SK-MEL-5 (cell line): ENCODE data around the gene TSPAN15. TPM values are rescaled to one million over a fixed set of nuclear protein-coding genes. Genes with fewer than 3 reads are reported as not detected.

ENCODE experiments used
- DNase-seq: peaks from one replicate; pipeline ENCODE4 v3.0.0-alpha.2; 2016; ENCODE audit warnings: low read depth, low spot score
- in situ Hi-C: cut with HindIII; loops from 2 replicates; pipeline ENCODE4 v1.10.0; 2016; ENCODE audit warnings: low sequenced_read_pairs, high pct_unique_total_duplicates, low pct_unique_long_range_greater_than_20kb
- total RNA-seq: library from RNA; depleted of rRNA; stranded (reverse); fragments of >200 nt; shearing (Covaris generic); gene quantifications from 2 replicates; pipeline ENCODE4 v1.2.3, GENCODE V29; 2014

The TSPAN15 gene
- total RNA-seq, 1 experiment from 2014 or later, result 3.7 TPM

DNA sequence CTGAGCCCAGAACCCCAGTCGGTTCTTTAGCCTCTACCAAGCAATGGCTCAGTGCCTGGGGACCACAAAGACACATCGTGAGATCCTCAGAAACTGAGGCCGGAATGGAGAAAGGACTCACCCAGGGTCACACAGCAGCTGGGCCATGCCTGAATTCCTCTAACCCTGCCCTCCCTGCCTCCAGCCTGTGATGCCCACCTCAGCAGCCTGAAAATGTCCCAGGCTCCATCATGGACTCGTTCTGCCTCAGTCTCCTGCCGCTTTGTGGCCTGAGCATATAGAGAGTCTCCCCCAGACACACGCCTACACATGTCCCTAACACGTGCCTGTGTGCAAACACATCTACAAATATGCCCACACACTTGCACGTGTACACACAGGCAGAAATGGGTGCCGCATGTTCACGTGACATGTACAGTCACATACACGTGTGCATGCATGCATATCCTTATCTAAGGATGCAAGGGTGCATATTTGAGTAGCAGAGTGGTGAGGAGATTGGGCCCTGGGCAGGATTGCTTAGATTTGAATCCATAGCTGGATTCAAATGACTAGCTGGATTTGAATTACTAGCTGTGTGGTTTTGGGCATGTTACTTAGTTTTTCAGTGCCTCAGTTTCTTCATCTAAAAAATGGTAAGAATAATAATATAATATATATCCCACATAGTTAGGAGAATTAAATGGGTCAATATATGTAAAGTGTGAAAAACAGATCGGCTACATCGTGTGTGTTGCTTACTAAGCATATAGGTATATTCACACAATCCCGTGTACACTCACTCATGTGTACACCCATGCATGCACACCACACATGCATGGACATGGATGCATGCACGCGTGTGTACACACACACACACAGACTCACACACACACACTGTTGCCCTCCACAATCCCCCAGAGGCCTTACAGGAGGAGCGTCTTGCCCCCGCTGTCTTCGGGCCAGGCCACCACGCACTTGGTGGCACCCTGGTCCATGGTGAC is 36.9 kb upstream of the TSPAN15 start:
- in situ Hi-C loops, result no loop called here
- no peak for DNase-seq

GRCh38 chr10:69415049-69415448 is 36.2 kb upstream of the TSPAN15 start:
- in situ Hi-C loops, result no loop called here
- no peak for DNase-seq

GRCh38 chr10:69415951-69416350 is 35.3 kb upstream of the TSPAN15 start:
- in situ Hi-C loops, result no loop called here
- no peak for DNase-seq

DNA sequence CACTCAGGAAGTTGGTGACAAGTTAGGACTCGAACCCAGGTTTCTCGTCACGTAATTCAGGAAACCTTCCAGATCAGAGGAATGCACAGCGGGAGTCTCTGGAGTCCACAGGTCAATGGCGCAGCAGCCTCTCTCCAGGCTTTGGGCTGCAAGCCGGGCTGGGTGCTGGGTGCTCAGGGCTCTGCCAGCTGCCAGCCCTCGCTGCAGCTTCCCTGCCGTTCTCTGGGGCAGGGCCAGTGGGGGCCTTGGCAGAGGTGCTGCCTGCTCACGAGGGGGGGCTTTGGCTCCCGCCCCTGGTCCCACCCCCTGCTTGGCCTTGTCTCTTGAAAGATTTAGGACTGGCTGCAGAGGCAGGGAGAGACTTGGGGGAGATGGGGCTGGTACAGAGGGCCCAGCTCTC is 34.6 kb upstream of the TSPAN15 start, which contains the start of gene TACR2:
TSS of gene TACR2 (minus strand) at position 224 of the 400 bp plus-strand sequence. CDS start 595 bp downstream, outside the sequence.
- in situ Hi-C loops, result no loop called here
- DNase-seq, result no peak

DNA sequence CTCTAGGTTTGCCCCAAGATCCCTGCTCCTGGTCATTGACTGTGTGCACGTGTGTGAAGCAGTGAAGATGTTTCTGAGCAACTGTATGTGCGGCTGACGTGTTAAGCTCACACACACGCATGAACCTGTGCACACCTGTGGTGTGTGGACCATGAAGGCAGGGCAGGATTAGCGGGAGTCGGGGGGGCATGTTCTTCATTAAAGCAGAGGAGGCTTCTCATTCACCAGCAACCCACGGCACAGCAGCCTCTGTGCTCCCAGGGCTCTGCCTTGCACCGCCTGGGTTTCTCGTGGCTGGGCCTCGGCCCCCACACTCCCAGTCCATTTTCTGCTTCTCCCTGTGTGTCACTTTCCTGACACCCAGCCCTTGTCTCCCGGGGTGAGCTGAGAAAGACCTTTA is 33.7 kb upstream of the TSPAN15 start:
- in situ Hi-C loops, result no loop called here

DNA sequence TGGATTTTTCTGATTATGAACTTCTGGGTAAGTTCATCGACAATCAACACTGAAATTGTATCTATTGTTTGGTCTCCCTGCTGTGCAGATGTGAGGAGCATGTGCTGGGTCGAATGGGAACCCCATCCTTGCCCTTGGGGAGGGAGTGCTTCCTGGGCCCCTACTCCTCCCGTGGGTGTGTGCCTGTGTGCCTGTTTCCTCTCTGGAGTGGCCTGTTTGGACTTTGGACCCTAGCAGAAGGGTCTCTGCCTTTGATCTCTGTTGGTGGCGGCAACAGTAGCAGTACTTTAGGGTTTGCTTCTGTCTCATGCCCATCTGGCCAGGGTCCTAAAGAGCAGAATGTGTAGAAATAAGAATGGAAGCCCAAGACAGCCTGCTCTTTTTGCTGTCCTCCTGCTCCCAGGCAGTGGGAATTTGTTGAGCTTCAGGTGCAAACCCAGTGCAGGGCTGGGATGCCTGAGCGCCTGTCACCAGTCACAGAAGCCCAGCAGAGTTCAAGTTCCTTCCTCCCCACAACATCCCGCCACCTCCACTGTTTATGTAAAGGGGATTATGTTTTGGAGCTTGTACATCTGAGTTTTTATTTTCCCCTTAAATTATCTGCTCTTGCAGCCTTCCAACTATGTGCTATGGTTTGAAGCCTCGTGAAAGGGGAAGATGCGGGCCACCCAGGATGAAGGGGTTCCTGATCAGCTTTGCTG is 33.1 kb upstream of the TSPAN15 start:
- in situ Hi-C loops, result no loop called here
- no peak for DNase-seq

More for the DNA sequence above, 33.7 kb upstream of the TSPAN15 start:
- no peak for DNase-seq

DNA sequence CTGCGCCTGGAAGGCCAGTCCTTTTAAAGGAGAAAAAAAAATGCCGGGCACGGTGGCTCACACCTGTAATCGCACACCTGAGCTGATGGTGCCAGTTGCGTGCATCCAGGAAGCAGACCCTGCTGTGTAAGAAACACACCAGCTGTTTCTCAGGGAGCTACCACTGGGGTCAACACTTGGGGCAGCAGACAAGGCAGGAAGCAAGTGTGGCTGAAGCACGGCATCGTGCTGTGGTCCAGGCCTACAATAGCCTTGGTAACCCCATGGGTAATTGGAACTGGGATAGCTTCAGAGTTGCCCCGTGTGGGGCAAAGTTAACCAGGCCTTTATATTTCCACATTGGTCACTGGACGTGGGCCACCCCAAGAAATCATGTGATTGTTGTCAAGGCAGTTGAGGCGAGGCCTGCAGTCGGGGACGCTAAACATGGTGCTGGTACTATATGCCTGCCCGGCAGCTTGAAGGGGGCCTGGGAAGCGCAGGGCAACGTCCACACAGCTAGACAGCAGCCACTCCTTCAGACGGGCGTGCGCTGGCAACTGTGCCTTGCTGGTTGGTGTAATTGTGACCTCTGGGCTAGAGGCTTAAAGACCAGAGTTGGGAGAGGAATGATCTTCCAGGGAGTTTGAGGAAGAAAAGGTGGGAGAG is 32.0 kb upstream of the TSPAN15 start:
- no peak for DNase-seq
- in situ Hi-C loops, result no loop called here

DNA sequence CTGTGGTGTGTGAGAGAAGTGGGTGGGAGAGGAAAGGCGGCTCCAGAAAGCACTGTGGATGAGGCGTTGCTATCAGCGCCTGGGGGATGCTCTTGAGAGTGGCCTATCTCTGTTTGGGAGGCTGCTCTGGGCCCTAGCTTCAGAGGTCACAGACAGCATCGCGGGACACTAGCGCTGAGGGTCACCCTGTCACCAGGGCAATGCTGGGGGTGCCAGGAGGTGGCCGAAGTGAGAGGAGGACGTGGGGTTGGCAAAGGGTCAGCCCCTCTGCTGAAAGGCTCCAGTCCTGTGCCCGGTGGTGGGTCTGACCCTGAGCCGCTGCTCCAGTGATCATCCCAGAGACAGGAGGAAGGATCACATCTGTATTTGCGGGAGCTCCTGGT is 31.5 kb upstream of the TSPAN15 start:
- no peak for DNase-seq
- in situ Hi-C loops, result no loop called here

- DNase-seq, result no peak
- in situ Hi-C loops, result no loop called here
Measured at GRCh38 chr10:69421611-69422308, 29.5 kb upstream of the TSPAN15 start.

- in situ Hi-C loops, result no loop called here
- no peak for DNase-seq
Measured at GRCh38 chr10:69422676-69423075, 28.6 kb upstream of the TSPAN15 start.

GRCh38 chr10:69425041-69425440 is 26.2 kb upstream of the TSPAN15 start:
- no peak for DNase-seq
- in situ Hi-C loops, result no loop called here

DNA sequence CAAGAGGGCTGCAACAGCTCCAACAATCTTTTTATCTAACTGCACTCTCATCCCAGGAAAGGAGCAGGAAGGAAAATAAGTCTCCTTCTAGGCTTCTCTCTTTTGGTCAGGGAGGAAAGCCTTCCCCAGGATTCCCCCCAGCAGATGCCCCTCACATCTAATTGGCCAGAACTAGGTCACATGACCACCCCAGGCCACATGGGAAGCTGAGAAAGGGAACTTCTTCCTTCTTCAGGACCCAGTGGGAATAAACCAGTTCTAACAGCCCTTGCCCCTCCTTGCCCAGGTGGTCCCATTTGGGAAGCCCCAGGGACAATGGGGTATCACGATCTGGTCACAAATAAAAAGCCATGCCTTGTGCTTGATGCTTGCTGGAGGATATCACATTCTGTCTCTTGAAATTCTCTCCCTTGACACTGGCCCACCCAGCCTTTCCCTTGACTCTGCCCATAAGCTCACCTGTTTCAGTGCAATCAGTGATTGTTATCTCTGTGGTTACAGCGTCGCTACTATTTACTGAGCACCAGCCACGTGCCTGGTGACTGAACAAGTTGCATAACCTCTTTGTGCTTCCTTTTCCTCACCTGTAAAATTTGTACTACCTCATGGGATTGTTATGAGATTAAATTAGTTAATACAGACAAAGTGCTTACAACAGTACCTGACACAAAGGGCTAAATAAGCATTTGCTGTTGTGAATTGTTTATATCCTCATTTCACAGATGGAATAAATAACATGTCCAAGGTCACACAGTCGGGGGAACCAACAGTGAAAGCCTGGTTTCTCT is 25.6 kb upstream of the TSPAN15 start:
- no peak for DNase-seq
- in situ Hi-C loops, result no loop called here

DNA sequence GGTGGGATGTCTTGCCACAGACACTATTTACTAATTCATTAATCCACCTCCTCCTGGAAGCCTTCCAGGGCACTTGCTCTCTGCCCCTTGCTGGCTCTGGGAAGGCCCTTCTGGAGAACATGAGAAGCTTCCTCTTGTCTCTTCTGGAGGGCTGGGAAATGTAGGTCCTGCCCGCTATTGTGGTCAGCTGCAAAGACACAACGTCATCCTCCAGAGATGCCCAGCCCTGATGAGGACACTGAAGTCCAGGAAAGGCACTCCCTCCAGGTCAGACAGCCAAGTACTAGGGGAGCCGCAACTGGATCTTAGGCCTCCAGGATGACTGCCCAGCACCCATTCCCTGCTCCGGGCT is 24.9 kb upstream of the TSPAN15 start:
- in situ Hi-C loops, result no loop called here
- DNase-seq, result no peak

- in situ Hi-C loops, result no loop called here
Measured at GRCh38 chr10:69428165-69428564, 23.1 kb upstream of the TSPAN15 start.

GRCh38 chr10:69434169-69434568 is 17.1 kb upstream of the TSPAN15 start:
- in situ Hi-C loops, result no loop called here
- no peak for DNase-seq

More at GRCh38 chr10:69428165-69428564, 23.1 kb upstream of the TSPAN15 start:
- no peak for DNase-seq

- in situ Hi-C loops, result no loop called here
- no peak for DNase-seq
Measured at GRCh38 chr10:69434926-69435325, 16.3 kb upstream of the TSPAN15 start.

DNA sequence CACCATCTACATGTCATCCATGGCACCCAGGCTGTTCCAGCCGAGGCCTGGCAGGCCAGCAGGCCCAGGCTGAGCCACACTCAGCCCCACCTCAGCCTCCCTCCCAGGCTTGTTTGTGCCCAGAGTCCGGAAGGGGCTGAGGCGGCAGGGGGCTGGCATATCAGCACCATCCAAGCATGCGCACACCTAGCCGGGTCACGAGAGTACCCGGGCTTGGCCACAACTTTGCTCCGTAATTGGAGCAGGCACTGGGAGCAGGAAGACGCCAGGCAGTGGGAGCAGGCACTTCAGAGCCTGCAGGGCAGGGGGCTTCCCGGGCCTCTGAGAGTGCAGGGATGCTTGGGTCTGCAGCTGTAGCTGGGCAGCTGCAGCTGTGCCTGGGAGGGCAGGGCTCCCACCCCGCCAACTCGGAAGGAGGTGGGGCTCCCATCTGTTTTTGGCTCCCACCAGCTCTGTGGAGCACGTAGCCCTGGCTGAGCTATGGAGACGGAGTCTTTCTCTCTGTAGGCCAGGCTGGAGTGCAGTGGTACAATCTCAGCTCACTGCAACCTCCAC is 15.2 kb upstream of the TSPAN15 start:
- no peak for DNase-seq
- in situ Hi-C loops, result no loop called here
